Vagina (tissue), 2 donors: ENCODE results near the gene FAM72C. TPM values are rescaled to one million over a fixed set of nuclear protein-coding genes. Genes with fewer than 3 reads are reported as not detected.
"Not testable (repeated sequence)": the region's sequence is repeated elsewhere in the genome, so short reads cannot be mapped to it uniquely, and the experiment has no call there.

Experiments
- DNase-seq, 2 donors: peaks; one replicate each; pipeline ENCODE4 v3.0.0-alpha.2; 2017; ENCODE audit errors: extremely low spot score in 2 of 2
- H3K27ac ChIP-seq: fragments of 200-600 bp; sonication (generic); one replicate; pipeline ENCODE4 v1.5.1; 2019
- H3K27me3 ChIP-seq: fragments of 200-600 bp; sonication (generic); one replicate; pipeline ENCODE4 v1.5.1; 2019
- H3K36me3 ChIP-seq, 2 donors: fragments of 200-600 bp; sonication (generic); one replicate each; pipeline ENCODE4 v1.5.1; 2017 to 2019
- H3K4me1 ChIP-seq: fragments of 200-600 bp; sonication (generic); one replicate; pipeline ENCODE4 v1.5.1; 2019
- H3K4me3 ChIP-seq, 2 donors: fragments of 200-600 bp; sonication (generic); 1 replicate in 1 of 2; 2 replicates in 1 of 2; pipeline ENCODE4 v1.5.1; 2016 to 2019
- H3K9me3 ChIP-seq: fragments of 200-600 bp; sonication (generic); one replicate; pipeline ENCODE4 v1.5.1; 2019
- intact Hi-C: fragments of 100-400 bp; cut with DNase I; formaldehyde crosslinking; loops from one replicate; pipeline ENCODE4 v1.15.1; 2023
- total RNA-seq: library from RNA; depleted of rRNA; stranded (reverse); fragments of >200 nt; gene quantifications from one replicate; pipeline ENCODE4 v1.2.3, GENCODE V29; 2016

Gene FAM72C
- total RNA-seq, 1 donor from 2014 or later = 0.49 TPM

GRCh38 chr1:143955930-143956329 is 15.9 kb downstream of the FAM72C start:
- H3K4me3 ChIP-seq, H3K27ac ChIP-seq, H3K4me1 ChIP-seq, H3K9me3 ChIP-seq, DNase-seq, H3K36me3 ChIP-seq, intact Hi-C loops, H3K27me3 ChIP-seq: not testable (repeated sequence)

- intact Hi-C loops = not testable (repeated sequence)
Measured at GRCh38 chr1:143952913-143953312, 18.9 kb downstream of the FAM72C start.

GRCh38 chr1:143951485-143952391 is 20.0 kb downstream of the FAM72C start:
- H3K9me3 ChIP-seq, H3K4me3 ChIP-seq, intact Hi-C loops, DNase-seq, H3K4me1 ChIP-seq, H3K27ac ChIP-seq, H3K27me3 ChIP-seq, H3K36me3 ChIP-seq: not testable (repeated sequence)

More at GRCh38 chr1:143952913-143953312, 18.9 kb downstream of the FAM72C start:
- H3K27me3 ChIP-seq, H3K36me3 ChIP-seq, H3K4me1 ChIP-seq, DNase-seq, H3K27ac ChIP-seq, H3K4me3 ChIP-seq, H3K9me3 ChIP-seq: not testable (repeated sequence)

GRCh38 chr1:143947749-143948148 is 24.0 kb downstream of the FAM72C start:
- H3K4me1 ChIP-seq, H3K27ac ChIP-seq, H3K9me3 ChIP-seq, H3K27me3 ChIP-seq, intact Hi-C loops, H3K36me3 ChIP-seq, H3K4me3 ChIP-seq, DNase-seq: not testable (repeated sequence)

GRCh38 chr1:143945253-143945652 is 26.5 kb downstream of the FAM72C start:
- H3K27me3 ChIP-seq, H3K9me3 ChIP-seq, intact Hi-C loops, H3K4me3 ChIP-seq, H3K4me1 ChIP-seq, H3K27ac ChIP-seq, DNase-seq, H3K36me3 ChIP-seq: not testable (repeated sequence)

GRCh38 chr1:143944576-143945240 is 27.1 kb downstream of the FAM72C start:
- DNase-seq, H3K4me1 ChIP-seq, H3K4me3 ChIP-seq, H3K27ac ChIP-seq, H3K27me3 ChIP-seq, intact Hi-C loops, H3K36me3 ChIP-seq, H3K9me3 ChIP-seq: not testable (repeated sequence)

GRCh38 chr1:143943319-143943978 is 28.3 kb downstream of the FAM72C start:
- H3K4me1 ChIP-seq, DNase-seq, intact Hi-C loops: not testable (repeated sequence)

GRCh38 chr1:143942238-143942860 is 29.4 kb downstream of the FAM72C start:
- H3K4me1 ChIP-seq, intact Hi-C loops, DNase-seq, H3K27ac ChIP-seq, H3K4me3 ChIP-seq, H3K36me3 ChIP-seq, H3K9me3 ChIP-seq, H3K27me3 ChIP-seq: not testable (repeated sequence)

More at GRCh38 chr1:143943319-143943978, 28.3 kb downstream of the FAM72C start:
- not testable (repeated sequence) for H3K36me3 ChIP-seq, H3K27ac ChIP-seq, H3K9me3 ChIP-seq, H3K4me3 ChIP-seq, H3K27me3 ChIP-seq

GRCh38 chr1:143939666-143940065 is 32.1 kb downstream of the FAM72C start:
- H3K4me3 ChIP-seq, intact Hi-C loops, H3K4me1 ChIP-seq: not testable (repeated sequence)

GRCh38 chr1:143938922-143939321 is 32.9 kb downstream of the FAM72C start:
- H3K9me3 ChIP-seq, DNase-seq, H3K27ac ChIP-seq, intact Hi-C loops, H3K4me1 ChIP-seq, H3K4me3 ChIP-seq, H3K27me3 ChIP-seq, H3K36me3 ChIP-seq: not testable (repeated sequence)

More at GRCh38 chr1:143939666-143940065, 32.1 kb downstream of the FAM72C start:
- H3K27ac ChIP-seq, H3K9me3 ChIP-seq, DNase-seq, H3K36me3 ChIP-seq, H3K27me3 ChIP-seq: not testable (repeated sequence)
